Psoas muscle (tissue), 8 donors: ENCODE results near the gene DCAF4. TPM values are rescaled to one million over a fixed set of nuclear protein-coding genes. Genes with fewer than 3 reads are reported as not detected.
A peak's percentile ranks its signal among the peaks of the same experiment; 100 is the strongest.

ENCODE experiments used
- ATAC-seq, 4 donors: fragments of 200-7000 bp; cut with Tn5 transposase; one replicate each; pipeline ENCODE4 v1.9.1; 2020; ENCODE audit warnings: moderate library complexity in 3 of 4, mild to moderate bottlenecking in 2 of 4
- DNase-seq, 2 donors: peaks; one replicate each; pipeline ENCODE4 v3.0.0-alpha.2; 2020
- H3K27ac ChIP-seq: fragments of 200-600 bp; one replicate; pipeline ENCODE4 v1.8.0; 2022
- H3K27me3 ChIP-seq, 3 donors: fragments of 200-600 bp in 1 of 3; one replicate each; pipeline versions ENCODE4 v1.6.1 to v1.8.0; 2013 to 2022; ENCODE audit warnings: low read length in 2 of 3, mild to moderate bottlenecking in 2 of 3, moderate library complexity in 1 of 3; ENCODE audit not compliant: insufficient read depth in 3 of 3
- H3K36me3 ChIP-seq, 2 donors: fragments of 200-600 bp in 1 of 2; one replicate each; pipeline versions ENCODE4 v1.6.1 to v1.8.0; 2013 to 2022; ENCODE audit warnings: low read depth in 1 of 2, mild to moderate bottlenecking in 1 of 2, moderate library complexity in 1 of 2; ENCODE audit not compliant: insufficient read depth in 1 of 2
- H3K4me1 ChIP-seq: fragments of 200-600 bp; one replicate; pipeline ENCODE4 v1.8.0; 2022
- H3K4me3 ChIP-seq: fragments of 200-600 bp; one replicate; pipeline ENCODE4 v1.8.0; 2022; ENCODE audit warnings: mild to moderate bottlenecking
- H3K9me3 ChIP-seq: fragments of 200-600 bp; one replicate; pipeline ENCODE4 v1.8.0; 2022
- CTCF ChIP-seq: fragments of 200-600 bp; IDR thresholded peaks from one replicate; pipeline ENCODE4 v1.8.0; 2022; ENCODE audit warnings: antibody characterized with exemption
- WGBS, 3 donors: extraction: QIAGEN DNeasy Blood & Tissue Kit; methylation state at CpG; one replicate each; pipeline versions ENCODE4 v1.1.6 to v1.1.7; 2013; 5-methylcytosine and 5-hydroxymethylcytosine counted together
- intact Hi-C, 2 donors: fragments of 100-400 bp; cut with DNase I; formaldehyde crosslinking; loops; one replicate each; pipeline versions ENCODE4 v1.11.0 to v1.14.2; 2022
- polyA plus RNA-seq, 3 donors: library from polyadenylated mRNA; stranded (reverse); fragments of 200-250 nt; gene quantifications; one replicate each; pipeline ENCODE4 v1.2.3, GENCODE V29; 2013
- total RNA-seq, 4 donors: library from RNA; stranded (reverse); fragmentation: NEBNext Ultra II Directional in 2 of 4; extraction: Animal tissue kit (Norgen Biotek cat#: 25700) in 2 of 4; gene quantifications; one replicate each; pipeline versions ENCODE4 v1.2.1 to v1.2.4, GENCODE V29; 2021 to 2023
- donor health status: healthy with polysubstance abuse.
- donor health status: DM: no; HTN: no; CAD: no; lungs with moderate emphysema.
- donor health status: Bipolar disorder and iron deficiency.
- donor health status: healthy.
- donor health status: DM: yes; HTN: yes; CAD: no.
- donor health status: DM: no; HTN: no; CAD: no.
- donor health status: DM: no; HTN: no; CAD: no.
- donor health status: DM: yes; HTN: yes; CAD: no.

The DCAF4 gene
- total and polyA plus RNA-seq, 7 donors: 11.1 to 26.0 (median 18.1) TPM

GRCh38 chr14:72945356-72946027 is 19.2 kb downstream of the DCAF4 start:
- no peak overlapping the region for H3K27ac ChIP-seq
- no peaks in the 10 kb centered on the region for H3K9me3 ChIP-seq
- no peak for TF ChIP-seq CTCF
- DNase-seq (no peak), ATAC-seq (peak in 1 of 4 donors; percentile 12)
- H3K4me1 ChIP-seq: no peaks in the 10 kb centered on the region
- no peaks in the 10 kb centered on the region for H3K27me3 ChIP-seq
- WGBS, 3 donors: 92 to 96% (median 94%) methylated on average over 13 of the region's 13 CpGs
- intact Hi-C loops: no loop called here
- peaks cover 0 to 84% of the 10 kb centered on the region in 2 donors for H3K36me3 ChIP-seq
- no peak overlapping the region for H3K4me3 ChIP-seq

- H3K36me3 ChIP-seq: peaks cover 0 to 84% of the 10 kb centered on the region in 2 donors
- H3K27ac ChIP-seq: no peak overlapping the region
- no peak overlapping the region for H3K4me3 ChIP-seq
- no peaks in the 10 kb centered on the region for H3K9me3 ChIP-seq
- H3K27me3 ChIP-seq: no peaks in the 10 kb centered on the region
- intact Hi-C loops: no loop called here
- DNase-seq: no peak
- ATAC-seq: no peak
- no peak for TF ChIP-seq CTCF
- H3K4me1 ChIP-seq: no peaks in the 10 kb centered on the region
- 94 to 97% (median 95%) methylated on average over 8 of the region's 8 CpGs for whole genome bisulfite sequencing, 3 donors
Measured at GRCh38 chr14:72946491-72946890, 20.2 kb downstream of the DCAF4 start.

GRCh38 chr14:72947366-72948160 is 21.3 kb downstream of the DCAF4 start:
- Histone ChIP-seq H3K4me1 (no peaks in the 10 kb centered on the region), H3K4me3 (no peak overlapping the region), H3K27ac (no peak overlapping the region), H3K9me3 (no peaks in the 10 kb centered on the region), H3K36me3 (peaks cover 0 to 83% of the 10 kb centered on the region in 2 donors), H3K27me3 (no peaks in the 10 kb centered on the region)
- no peak for TF ChIP-seq CTCF
- intact Hi-C loops: loop anchor here in 1 of 2 donors (2.0 kb wide), 1 partner anchor 433 kb away; no protein-coding TSS in a partner anchor
- peak in 1 of 4 donors; percentile 28 for ATAC-seq
- no peak for DNase-seq
- 90 to 92% (median 91%) methylated on average over 9 of the region's 9 CpGs for WGBS, 3 donors

- peak; percentile 85 for TF ChIP-seq CTCF
- H3K27me3 ChIP-seq: no peaks in the 10 kb centered on the region
- peak in 3 of 4 donors; percentile 56 to 80 (median 63) for ATAC-seq
- peak; percentile 56 to 75 for DNase-seq
- 40 to 46% (median 44%) methylated on average over 5 of the region's 5 CpGs for WGBS, 3 donors
- no peaks in the 10 kb centered on the region for H3K4me1 ChIP-seq
- no peak overlapping the region for H3K27ac ChIP-seq
- H3K9me3 ChIP-seq: no peaks in the 10 kb centered on the region
- peaks cover 0 to 72% of the 10 kb centered on the region in 2 donors for H3K36me3 ChIP-seq
- H3K4me3 ChIP-seq: no peak overlapping the region
- intact Hi-C loops: loop anchor here (1.0 to 2.0 kb wide), 2 partner anchors 432 to 434 kb away; no protein-coding TSS in a partner anchor
Measured at GRCh38 chr14:72948481-72949138, 22.3 kb downstream of the DCAF4 start.
